Lower lobe of right lung (tissue), 2 donors: ENCODE data around the gene CHST3. TPM values are rescaled to one million over a fixed set of nuclear protein-coding genes. Genes with fewer than 3 reads are reported as not detected.
A peak's percentile ranks its signal among the peaks of the same experiment; 100 is the strongest.

Source experiments
- ATAC-seq, 2 donors: fragments of 200-7000 bp; cut with Tn5 transposase; one replicate each; pipeline ENCODE4 v1.9.1; 2020 to 2022; ENCODE audit warnings: mild to moderate bottlenecking in 2 of 2, moderate library complexity in 2 of 2
- DNase-seq: peaks from one replicate; pipeline ENCODE4 v3.0.0-alpha.2; 2020
- H3K27ac ChIP-seq: fragments of 200-600 bp; one replicate; pipeline ENCODE4 v1.8.0; 2022
- H3K27me3 ChIP-seq: fragments of 200-600 bp; one replicate; pipeline ENCODE4 v1.8.0; 2022; ENCODE audit warnings: low read depth
- H3K36me3 ChIP-seq: fragments of 200-600 bp; one replicate; pipeline ENCODE4 v1.8.0; 2022; ENCODE audit warnings: mild to moderate bottlenecking
- H3K4me1 ChIP-seq: fragments of 200-600 bp; one replicate; pipeline ENCODE4 v1.8.0; 2022
- H3K4me3 ChIP-seq: fragments of 200-600 bp; one replicate; pipeline ENCODE4 v1.8.0; 2022; ENCODE audit warnings: mild to moderate bottlenecking
- H3K9me3 ChIP-seq: fragments of 200-600 bp; one replicate; pipeline ENCODE4 v1.8.0; 2022
- intact Hi-C: fragments of 100-400 bp; cut with DNase I; formaldehyde crosslinking; loops from one replicate; pipeline ENCODE4 v1.11.0; 2022
- total RNA-seq: library from RNA; stranded (reverse); fragmentation: NEBNext Ultra II Directional; extraction: Animal tissue kit (Norgen Biotek cat#: 25700); gene quantifications from one replicate; pipeline ENCODE4 v1.2.1, GENCODE V29; 2021
- TF ChIP-seq, protein P1 (sequence below): fragments of 200-600 bp; IDR thresholded peaks from one replicate; pipeline ENCODE4 v1.8.0; 2022; ENCODE audit warnings: antibody characterized with exemption, mild to moderate bottlenecking
- donor health status: DM: no; HTN: yes; CAD: no; lungs with severe emphysema.

Gene CHST3
- total RNA-seq, 1 donor from 2014 or later, result 12.0 TPM

DNA sequence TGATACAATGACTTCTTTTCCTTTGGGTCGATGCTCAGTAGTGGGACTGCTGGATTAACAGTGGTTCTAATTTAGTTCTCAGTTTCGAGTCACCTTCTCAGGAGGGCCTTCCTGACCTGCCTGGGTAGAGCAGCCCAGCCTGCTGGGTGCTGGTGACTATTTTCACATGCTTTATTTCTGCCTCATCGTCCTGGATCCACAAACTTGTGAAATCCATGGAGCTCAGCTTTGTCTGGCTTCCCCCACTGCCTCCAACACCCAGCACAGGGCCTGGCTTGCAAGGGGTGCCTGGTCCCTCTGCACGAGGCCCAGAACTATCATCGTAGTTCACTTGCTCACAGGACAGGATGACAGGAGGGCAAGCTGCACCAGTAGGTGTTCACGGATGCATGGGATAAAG is 77.3 kb downstream of the CHST3 start:
- no peaks in the 10 kb centered on the region for H3K27me3 ChIP-seq
- intact Hi-C loops, result no loop called here
- ATAC-seq, result no peak
- DNase-seq, result no peak
- TF ChIP-seq, protein P1, sequence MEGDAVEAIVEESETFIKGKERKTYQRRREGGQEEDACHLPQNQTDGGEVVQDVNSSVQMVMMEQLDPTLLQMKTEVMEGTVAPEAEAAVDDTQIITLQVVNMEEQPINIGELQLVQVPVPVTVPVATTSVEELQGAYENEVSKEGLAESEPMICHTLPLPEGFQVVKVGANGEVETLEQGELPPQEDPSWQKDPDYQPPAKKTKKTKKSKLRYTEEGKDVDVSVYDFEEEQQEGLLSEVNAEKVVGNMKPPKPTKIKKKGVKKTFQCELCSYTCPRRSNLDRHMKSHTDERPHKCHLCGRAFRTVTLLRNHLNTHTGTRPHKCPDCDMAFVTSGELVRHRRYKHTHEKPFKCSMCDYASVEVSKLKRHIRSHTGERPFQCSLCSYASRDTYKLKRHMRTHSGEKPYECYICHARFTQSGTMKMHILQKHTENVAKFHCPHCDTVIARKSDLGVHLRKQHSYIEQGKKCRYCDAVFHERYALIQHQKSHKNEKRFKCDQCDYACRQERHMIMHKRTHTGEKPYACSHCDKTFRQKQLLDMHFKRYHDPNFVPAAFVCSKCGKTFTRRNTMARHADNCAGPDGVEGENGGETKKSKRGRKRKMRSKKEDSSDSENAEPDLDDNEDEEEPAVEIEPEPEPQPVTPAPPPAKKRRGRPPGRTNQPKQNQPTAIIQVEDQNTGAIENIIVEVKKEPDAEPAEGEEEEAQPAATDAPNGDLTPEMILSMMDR, result no peak
- no peak overlapping the region for H3K4me3 ChIP-seq
- H3K27ac ChIP-seq, result no peak overlapping the region
- peaks cover 7% of the 10 kb centered on the region for H3K4me1 ChIP-seq
- H3K36me3 ChIP-seq, result no peaks in the 10 kb centered on the region
- H3K9me3 ChIP-seq, result no peaks in the 10 kb centered on the region

DNA sequence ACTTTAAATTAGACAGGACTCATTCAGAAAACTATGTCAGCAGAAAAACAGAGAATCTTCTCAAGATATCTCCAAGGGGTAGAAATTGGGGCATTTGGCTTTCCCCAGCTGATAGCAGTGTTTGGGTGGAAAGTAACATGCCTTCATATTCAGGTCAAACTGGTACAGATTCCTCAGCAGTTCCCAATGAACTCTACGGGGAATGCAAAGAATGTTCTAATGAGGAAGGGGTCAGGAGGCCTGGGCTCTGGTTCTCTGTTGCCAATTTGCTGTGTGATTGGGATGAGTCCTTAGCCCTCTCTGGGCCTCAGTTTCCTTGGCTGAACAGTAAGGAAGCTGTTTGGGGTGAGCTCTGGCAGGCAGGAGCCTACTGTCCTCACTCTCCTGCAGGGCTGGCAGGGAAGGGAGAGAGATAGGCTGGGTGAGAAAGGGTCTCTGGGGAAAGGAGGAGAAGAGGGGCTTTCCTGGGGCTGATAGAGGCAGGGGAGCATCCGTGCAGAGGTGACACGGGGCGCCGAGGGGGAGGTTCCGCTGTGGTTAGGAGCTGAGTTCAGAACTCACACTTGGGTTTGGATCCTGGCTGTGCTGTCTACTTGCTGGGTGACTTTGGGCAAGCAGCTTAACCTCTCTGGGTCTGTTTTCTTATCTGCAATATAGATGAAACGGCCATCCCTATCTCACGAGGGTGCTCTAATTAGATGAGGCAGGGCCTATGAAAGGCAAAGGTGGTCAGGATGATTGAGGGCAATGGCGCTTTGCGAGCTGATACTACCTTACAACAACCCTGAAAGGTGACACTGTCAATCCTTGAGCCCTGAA is 79.0 kb downstream of the CHST3 start:
- Histone ChIP-seq H3K36me3 (no peaks in the 10 kb centered on the region), H3K4me3 (no peak overlapping the region), H3K27ac (no peak overlapping the region), H3K9me3 (no peaks in the 10 kb centered on the region), H3K4me1 (peaks cover 9% of the 10 kb centered on the region), H3K27me3 (no peaks in the 10 kb centered on the region)
- TF ChIP-seq, protein P1, result no peak
- DNase-seq (no peak), ATAC-seq (no peak)
- intact Hi-C loops, result no loop called here

DNA sequence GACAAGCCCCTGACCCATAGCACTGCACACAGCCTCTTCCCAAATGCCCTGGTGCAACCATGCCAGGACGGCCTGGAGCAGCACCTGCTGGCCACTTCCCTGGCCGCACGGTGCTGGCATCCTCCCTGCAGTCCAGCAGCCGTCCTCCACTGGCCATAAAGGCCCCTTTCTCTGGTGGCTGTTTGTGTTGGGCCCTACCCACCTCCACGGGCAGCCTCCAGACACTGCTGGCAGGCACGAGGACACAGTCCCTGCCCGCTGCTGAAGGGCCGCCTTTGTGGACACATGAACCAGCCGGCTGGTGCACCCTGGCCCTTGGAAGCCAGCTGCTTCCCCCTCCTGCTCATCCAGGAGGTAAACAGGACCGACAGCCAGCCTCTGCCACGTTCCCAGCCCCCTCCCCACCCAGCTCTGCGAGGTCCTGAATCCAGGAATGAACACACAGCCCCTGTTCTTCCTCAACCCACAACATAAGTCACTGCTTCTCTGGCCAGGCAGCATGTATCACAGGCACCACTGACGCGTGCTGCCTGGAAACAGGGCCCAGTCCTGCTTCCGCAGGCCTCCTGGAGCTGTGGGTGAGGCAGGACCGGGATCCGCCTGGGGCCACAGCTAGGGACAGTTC is 80.3 kb downstream of the CHST3 start:
- Histone ChIP-seq H3K27ac (peak overlapping the region; percentile 56), H3K4me3 (no peak overlapping the region), H3K27me3 (no peaks in the 10 kb centered on the region), H3K4me1 (peaks cover 11% of the 10 kb centered on the region), H3K36me3 (no peaks in the 10 kb centered on the region), H3K9me3 (no peaks in the 10 kb centered on the region)
- DNase-seq, result no peak
- intact Hi-C loops, result loop anchor here (5.0 kb wide), 1 partner anchor 87 kb away; no protein-coding TSS in a partner anchor
- ATAC-seq, result peak in 1 of 2 donors; percentile 39
- TF ChIP-seq, protein P1, result peak; percentile 43

DNA sequence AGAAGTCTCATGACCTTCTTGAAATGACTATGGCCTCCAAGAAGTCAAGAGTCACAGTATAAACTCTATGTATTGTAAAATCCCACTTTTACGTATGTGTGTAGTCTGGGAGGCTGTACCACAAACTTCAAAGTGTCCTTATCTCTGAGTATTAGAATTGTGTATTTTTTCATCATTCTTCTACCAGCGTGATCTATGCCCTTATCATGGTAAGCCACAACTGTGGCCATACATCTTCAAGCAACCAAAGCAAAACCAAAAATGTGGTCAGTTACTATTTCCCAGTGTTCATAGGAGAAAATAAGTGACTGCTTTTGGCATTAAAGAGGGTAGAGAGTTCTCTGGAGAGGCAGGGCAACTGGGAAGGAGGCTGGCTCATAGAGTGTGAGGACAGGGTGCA is 81.4 kb downstream of the CHST3 start:
- ATAC-seq, result no peak
- intact Hi-C loops, result loop anchor here (5.0 kb wide), 1 partner anchor 88 kb away; no protein-coding TSS in a partner anchor
- H3K9me3 ChIP-seq, result no peaks in the 10 kb centered on the region
- H3K4me1 ChIP-seq, result peaks cover 11% of the 10 kb centered on the region
- H3K4me3 ChIP-seq, result no peak overlapping the region
- TF ChIP-seq, protein P1, result no peak
- no peaks in the 10 kb centered on the region for H3K27me3 ChIP-seq
- no peak overlapping the region for H3K27ac ChIP-seq
- H3K36me3 ChIP-seq, result no peaks in the 10 kb centered on the region
- no peak for DNase-seq

DNA sequence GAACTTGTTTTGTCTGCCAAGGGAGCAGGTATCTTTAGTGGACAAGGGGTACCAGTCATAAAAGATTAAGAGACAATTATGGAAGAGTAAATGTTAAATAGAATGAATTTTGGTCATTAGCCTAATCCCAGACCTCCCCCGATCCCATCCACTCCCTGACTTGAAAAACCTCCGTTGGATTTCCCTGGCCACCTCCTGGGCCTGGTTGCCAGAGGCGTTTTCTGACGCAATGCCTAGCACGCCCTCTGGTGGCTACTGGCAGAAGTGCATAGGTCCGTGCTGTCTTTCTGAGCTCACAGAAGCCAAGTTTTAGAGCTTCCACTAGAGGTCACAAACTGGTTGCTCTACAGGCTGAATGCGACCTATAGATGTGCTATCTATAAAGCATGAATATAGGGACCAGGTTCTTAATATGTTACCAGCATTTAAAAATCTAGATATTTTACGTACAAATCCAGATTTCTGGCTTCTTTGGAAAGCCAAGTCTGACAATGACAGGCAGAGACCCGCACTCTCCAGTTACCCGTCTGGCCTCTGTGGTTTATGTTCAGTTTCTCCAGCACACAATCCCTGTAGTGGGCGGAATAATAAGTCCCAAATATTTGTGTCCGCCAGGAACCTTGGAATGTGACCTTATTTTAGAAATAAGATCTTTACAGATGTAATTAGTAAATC is 84.4 kb downstream of the CHST3 start:
- no peaks in the 10 kb centered on the region for H3K27me3 ChIP-seq
- DNase-seq (peak; percentile 89), ATAC-seq (peak; percentile 93 to 96)
- H3K4me1 ChIP-seq, result peaks cover 11% of the 10 kb centered on the region
- intact Hi-C loops, result loop anchor here (5.0 kb wide), 1 partner anchor 91 kb away; no protein-coding TSS in a partner anchor
- TF ChIP-seq, protein P1, result peak; percentile 99
- H3K9me3 ChIP-seq, result no peaks in the 10 kb centered on the region
- no peak overlapping the region for H3K4me3 ChIP-seq
- H3K27ac ChIP-seq, result no peak overlapping the region
- no peaks in the 10 kb centered on the region for H3K36me3 ChIP-seq
